HepG2 (cell line): Measurements from ENCODE around the gene IPO13. TPM values are rescaled to one million over a fixed set of nuclear protein-coding genes. Genes with fewer than 3 reads are reported as not detected.

ENCODE experiments used
- ATAC-seq: fragments of 200-7000 bp; cut with Tn5 transposase; 3 replicates; pipeline ENCODE4 v1.9.1; 2020; ENCODE audit warnings: mild to moderate bottlenecking, moderate library complexity
- BruUV-seq: library from RNA; stranded (reverse); fragments of 400-500 nt; replicated peaks from 2 replicates; lab custom pipeline; 2021; lab: Mats Ljungman, UMichigan
- CTCF ChIA-PET: fragments of 300-600 bp; formaldehyde crosslinking; extraction: SDS; loops from one replicate; lab custom pipeline; 2021; ENCODE audit warnings: low total read pairs, inconsistent platforms, low intra/inter-chr PET ratio; lab: Yijun Ruan, JAX
- POLR2A ChIA-PET: fragments of 350-600 bp; sonication (Branson Sonifier 250); formaldehyde crosslinking; loops from one replicate; lab custom pipeline; 2020; ENCODE audit warnings: antibody characterized with exemption, inconsistent platforms; lab: Yijun Ruan, JAX
- DNase-seq: peaks from one replicate; pipeline ENCODE4 v3.0.0-alpha.2; 2015; ENCODE audit warnings: low spot score
- FAIRE-seq: peaks from 3 replicates; lab custom pipeline; 2011; peaks lifted over from hg19 to GRCh38; lab: Jason Lieb, UNC
- H2AFZ ChIP-seq: one replicate; pipeline ENCODE4 v1.6.1; 2011; ENCODE audit warnings: low read length, inconsistent platforms
- H3K27ac ChIP-seq: fragments of 300-600 bp; 3 replicates; pipeline ENCODE4 v1.8.0; 2011; ENCODE audit warnings: mixed run types, mild to moderate bottlenecking, mixed read lengths, low read length, inconsistent platforms; ENCODE audit not compliant: insufficient read depth; ENCODE audit errors: extremely low read length
- H3K27me3 ChIP-seq, 2 experiments: fragments of 200-600 bp in 1 of 2; 2 replicates in 1 of 2; 3 replicates in 1 of 2; pipeline versions ENCODE4 v1.6.0 to v1.8.0; 2011; ENCODE audit warnings: low read length in 2 of 2, mild to moderate bottlenecking in 2 of 2, moderate library complexity in 2 of 2, inconsistent platforms in 1 of 2; ENCODE audit not compliant: insufficient read depth in 2 of 2, control insufficient read depth in 1 of 2
- H3K36me3 ChIP-seq, 2 experiments: fragments of 200-600 bp in 1 of 2; replicated peaks in 1 of 2; 2 replicates in 1 of 2; 3 replicates in 1 of 2; pipeline versions ENCODE4 v1.5.1 to v1.8.0; 2011; ENCODE audit warnings: low read length in 2 of 2, inconsistent platforms in 1 of 2; ENCODE audit not compliant: insufficient read depth in 2 of 2, control insufficient read depth in 1 of 2
- H3K4me1 ChIP-seq: 2 replicates; pipeline ENCODE4 v1.5.1; 2012; ENCODE audit warnings: low read length, inconsistent platforms; ENCODE audit not compliant: insufficient read depth
- H3K4me2 ChIP-seq: 2 replicates; pipeline ENCODE4 v1.6.0; 2011; ENCODE audit warnings: low read depth, low read length, inconsistent platforms
- H3K4me3 ChIP-seq, 3 experiments: fragments of 200-600 bp in 1 of 3; sonication (generic), shearing (Covaris generic) in 1 of 3; replicated peaks in 1 of 3; 2 replicates each; pipeline ENCODE4 v1.5.1; 2011 to 2016; ENCODE audit warnings: low read length in 3 of 3, inconsistent platforms in 2 of 3, low read depth in 2 of 3, mild to moderate bottlenecking in 2 of 3, control low read depth in 1 of 3, mixed read lengths in 1 of 3; ENCODE audit not compliant: insufficient read depth in 1 of 3
- H3K79me2 ChIP-seq: one replicate; pipeline ENCODE4 v1.6.1; 2011; ENCODE audit warnings: low read length, inconsistent platforms; ENCODE audit not compliant: insufficient read depth
- H3K9ac ChIP-seq: 2 replicates; pipeline ENCODE4 v1.6.0; 2011; ENCODE audit warnings: mild to moderate bottlenecking, low read depth, low read length, inconsistent platforms; ENCODE audit not compliant: insufficient read depth
- H3K9me3 ChIP-seq: 2 replicates; pipeline ENCODE4 v1.5.1; 2012; ENCODE audit warnings: mild to moderate bottlenecking, low read length
- H4K20me1 ChIP-seq: 2 replicates; pipeline ENCODE4 v1.6.0; 2011; ENCODE audit warnings: inconsistent platforms, mild to moderate bottlenecking, low read length, moderate library complexity; ENCODE audit not compliant: insufficient read depth
- ETV5 ChIP-seq: IDR thresholded peaks from 2 replicates; pipeline ENCODE4 v1.6.1; 2018; ENCODE audit warnings: missing biosample characterization, missing genetic modification reagents, inconsistent platforms, borderline replicate concordance
- HNF4G ChIP-seq, 2 experiments: sonication (generic) in 1 of 2; formaldehyde crosslinking in 1 of 2; IDR thresholded peaks; 2 replicates each; pipeline versions ENCODE4 v1.4.0 to v1.6.1; 2011 to 2020; ENCODE audit warnings: borderline replicate concordance in 2 of 2, low read depth in 2 of 2, mild to moderate bottlenecking in 2 of 2, low read length in 1 of 2, missing genetic modification reagents in 1 of 2, moderate library complexity in 1 of 2
- KMT2A ChIP-seq: sonication (generic); formaldehyde crosslinking; IDR thresholded peaks from 2 replicates; pipeline ENCODE4 v1.4.0; 2020; ENCODE audit warnings: missing genetic modification reagents
- NFIC ChIP-seq: IDR thresholded peaks from 2 replicates; pipeline ENCODE4 v1.6.1; 2012; ENCODE audit warnings: mild to moderate bottlenecking, low read length, inconsistent platforms
- NPAS2 ChIP-seq: sonication (generic); formaldehyde crosslinking; IDR thresholded peaks from 2 replicates; pipeline ENCODE4 v1.8.0; 2022; ENCODE audit warnings: mild to moderate bottlenecking, missing genetic modification reagents, borderline replicate concordance
- SAP130 ChIP-seq: IDR thresholded peaks from 2 replicates; pipeline ENCODE4 v1.6.1; 2016; ENCODE audit warnings: low read depth
- ZNF124 ChIP-seq: sonication (generic); formaldehyde crosslinking; IDR thresholded peaks from 2 replicates; pipeline ENCODE4 v1.4.0; 2020; ENCODE audit warnings: missing genetic modification reagents
- ZNF367 ChIP-seq: sonication (generic); formaldehyde crosslinking; IDR thresholded peaks from 2 replicates; pipeline ENCODE4 v1.4.0; 2020; ENCODE audit warnings: missing genetic modification reagents, borderline replicate concordance
- ZNF510 ChIP-seq: sonication (generic); formaldehyde crosslinking; IDR thresholded peaks from 2 replicates; pipeline ENCODE4 v1.4.0; 2020; ENCODE audit warnings: low read depth, mild to moderate bottlenecking, missing genetic modification reagents
- WGBS: methylation state at CpG from one replicate; pipeline ENCODE4 v1.1.6; 2017; ENCODE audit warnings: low lambda C conversion rate; 5-methylcytosine and 5-hydroxymethylcytosine counted together
- in situ Hi-C: cut with HindIII; loops from 2 replicates; pipeline ENCODE4 v1.10.0; 2017; ENCODE audit warnings: low pct_unique_long_range_greater_than_20kb; ENCODE audit not compliant: extremely low pct_ligation_motif_present
- intact Hi-C: fragments of 100-400 bp; cut with micrococcal nuclease; formaldehyde crosslinking; loops from one replicate; pipeline ENCODE4 v1.10.0; 2022; ENCODE audit not compliant: unreplicated experiment
- polyA plus RNA-seq, 8 experiments: library from polyadenylated mRNA; depleted of rRNA in 3 of 8; stranded (reverse) in 7 of 8; unstranded in 1 of 8; fragments of >200 nt; fragmentation: Illumina TruSeq in 4 of 8; extraction: Trizol in 4 of 8; gene quantifications; 2 replicates each; pipeline versions ENCODE4 v1.2.1 to v1.2.3, GENCODE V29; 2011 to 2016; ENCODE audit warnings: low read depth in 4 of 8, missing spikeins in 1 of 8, mixed read lengths in 1 of 8; ENCODE audit not compliant: insufficient read depth in 1 of 8
- total RNA-seq, 5 experiments: library from RNA; depleted of rRNA; stranded (reverse); fragments of >200 nt; fragmentation: Illumina TruSeq; extraction: Trizol; gene quantifications; 2 replicates each; pipeline ENCODE4 v1.2.3, GENCODE V29; 2016; ENCODE audit warnings: low read depth in 1 of 5
- TF ChIP-seq, protein P1 (sequence below): sonication (generic); formaldehyde crosslinking; IDR thresholded peaks from 2 replicates; pipeline ENCODE4 v1.5.1; 2020; ENCODE audit warnings: missing genetic modification reagents, mild to moderate bottlenecking, borderline replicate concordance
- TF ChIP-seq, protein P2 (sequence below): sonication (generic); formaldehyde crosslinking; IDR thresholded peaks from 2 replicates; pipeline ENCODE4 v1.4.0; 2020; ENCODE audit warnings: mild to moderate bottlenecking, low read depth, missing genetic modification reagents
- TF ChIP-seq, protein P3 (sequence below): sonication (generic); formaldehyde crosslinking; IDR thresholded peaks from 2 replicates; pipeline ENCODE4 v1.9.0; 2021; ENCODE audit warnings: missing genetic modification reagents, borderline replicate concordance
- TF ChIP-seq, protein P4 (sequence below): sonication (generic); formaldehyde crosslinking; IDR thresholded peaks from 2 replicates; pipeline ENCODE4 v1.8.0; 2022; ENCODE audit warnings: mild to moderate bottlenecking, missing genetic modification reagents, borderline replicate concordance

IPO13 gene
- total and polyA plus RNA-seq, 2 of the 13 experiments (the other 11 are each of a cell fraction or from before 2014, with no cell fraction given), result 12.9 to 15.6 TPM

DNA sequence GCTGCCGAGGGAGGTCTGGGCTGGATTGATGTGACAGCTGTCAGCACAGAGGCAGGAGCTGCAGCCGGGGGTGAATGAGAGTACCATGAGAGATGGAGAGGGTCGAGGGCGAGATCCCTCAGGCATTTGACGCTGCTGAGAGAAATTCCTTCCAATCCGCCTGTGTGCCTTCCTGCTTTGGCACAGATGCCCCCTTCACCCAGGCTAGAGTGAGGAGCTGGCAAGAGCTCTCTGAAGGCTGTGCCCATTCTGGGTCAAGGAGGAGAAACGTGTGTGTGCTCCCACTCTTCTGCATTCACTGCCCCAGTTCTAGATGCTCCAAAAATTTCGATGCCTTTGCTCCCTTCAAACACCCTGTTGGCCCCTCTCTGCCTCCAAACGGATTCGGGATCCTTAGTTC is 8.4 kb upstream of the IPO13 start:
- Histone ChIP-seq H3K9me3 (no peaks in the 10 kb centered on the region), H3K27ac (no peak overlapping the region), H3K4me2 (no peak overlapping the region), H3K27me3 (no peaks in the 10 kb centered on the region), H3K9ac (no peak overlapping the region), H3K4me1 (peaks cover 34% of the 10 kb centered on the region), H3K79me2 (no peaks in the 10 kb centered on the region), H3K4me3 (no peak overlapping the region), H2AFZ (no peak overlapping the region), H3K36me3 (no peaks in the 10 kb centered on the region), H4K20me1 (no peaks in the 10 kb centered on the region)
- DNase-seq (no peak), ATAC-seq (no peak), FAIRE-seq (no peak)
- POLR2A ChIA-PET, result no interaction called here
- CTCF ChIA-PET, result no interaction called here
- intact Hi-C loops, result loop anchor here (10.0 kb wide), 1 partner anchor 96 kb away; the partner anchor contains the start of gene SLC6A9
- WGBS, result 83% methylated on average over 9 of the region's 10 CpGs
- in situ Hi-C loops, result no loop called here
- BruUV-seq, result no TSS peak
- TF ChIP-seq, protein P1, sequence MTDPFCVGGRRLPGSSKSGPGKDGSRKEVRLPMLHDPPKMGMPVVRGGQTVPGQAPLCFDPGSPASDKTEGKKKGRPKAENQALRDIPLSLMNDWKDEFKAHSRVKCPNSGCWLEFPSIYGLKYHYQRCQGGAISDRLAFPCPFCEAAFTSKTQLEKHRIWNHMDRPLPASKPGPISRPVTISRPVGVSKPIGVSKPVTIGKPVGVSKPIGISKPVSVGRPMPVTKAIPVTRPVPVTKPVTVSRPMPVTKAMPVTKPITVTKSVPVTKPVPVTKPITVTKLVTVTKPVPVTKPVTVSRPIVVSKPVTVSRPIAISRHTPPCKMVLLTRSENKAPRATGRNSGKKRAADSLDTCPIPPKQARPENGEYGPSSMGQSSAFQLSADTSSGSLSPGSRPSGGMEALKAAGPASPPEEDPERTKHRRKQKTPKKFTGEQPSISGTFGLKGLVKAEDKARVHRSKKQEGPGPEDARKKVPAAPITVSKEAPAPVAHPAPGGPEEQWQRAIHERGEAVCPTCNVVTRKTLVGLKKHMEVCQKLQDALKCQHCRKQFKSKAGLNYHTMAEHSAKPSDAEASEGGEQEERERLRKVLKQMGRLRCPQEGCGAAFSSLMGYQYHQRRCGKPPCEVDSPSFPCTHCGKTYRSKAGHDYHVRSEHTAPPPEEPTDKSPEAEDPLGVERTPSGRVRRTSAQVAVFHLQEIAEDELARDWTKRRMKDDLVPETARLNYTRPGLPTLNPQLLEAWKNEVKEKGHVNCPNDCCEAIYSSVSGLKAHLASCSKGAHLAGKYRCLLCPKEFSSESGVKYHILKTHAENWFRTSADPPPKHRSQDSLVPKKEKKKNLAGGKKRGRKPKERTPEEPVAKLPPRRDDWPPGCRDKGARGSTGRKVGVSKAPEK, result no peak
- TF ChIP-seq KMT2A (no peak), ZNF124 (CRISPR knock-in tag) (no peak), SAP130 (CRISPR knock-in tag) (no peak), ZNF367 (CRISPR knock-in tag) (no peak), HNF4G (IDR thresholded peaks at IDR 0.05; ENCODE audit: borderline replicate concordance, low read depth, low read length) (no peak), HNF4G (CRISPR knock-in tag; IDR thresholded peaks at IDR 0.05; ENCODE audit: borderline replicate concordance, low read depth) (no peak), ZNF510 (no peak), ETV5 (CRISPR knock-in tag) (no peak), NPAS2 (CRISPR knock-in tag) (no peak), NFIC (no peak)
- TF ChIP-seq, protein P2, sequence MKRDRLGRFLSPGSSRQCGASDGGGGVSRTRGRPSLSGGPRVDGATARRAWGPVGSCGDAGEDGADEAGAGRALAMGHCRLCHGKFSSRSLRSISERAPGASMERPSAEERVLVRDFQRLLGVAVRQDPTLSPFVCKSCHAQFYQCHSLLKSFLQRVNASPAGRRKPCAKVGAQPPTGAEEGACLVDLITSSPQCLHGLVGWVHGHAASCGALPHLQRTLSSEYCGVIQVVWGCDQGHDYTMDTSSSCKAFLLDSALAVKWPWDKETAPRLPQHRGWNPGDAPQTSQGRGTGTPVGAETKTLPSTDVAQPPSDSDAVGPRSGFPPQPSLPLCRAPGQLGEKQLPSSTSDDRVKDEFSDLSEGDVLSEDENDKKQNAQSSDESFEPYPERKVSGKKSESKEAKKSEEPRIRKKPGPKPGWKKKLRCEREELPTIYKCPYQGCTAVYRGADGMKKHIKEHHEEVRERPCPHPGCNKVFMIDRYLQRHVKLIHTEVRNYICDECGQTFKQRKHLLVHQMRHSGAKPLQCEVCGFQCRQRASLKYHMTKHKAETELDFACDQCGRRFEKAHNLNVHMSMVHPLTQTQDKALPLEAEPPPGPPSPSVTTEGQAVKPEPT (CRISPR knock-in tag), result no peak
- TF ChIP-seq, protein P3, sequence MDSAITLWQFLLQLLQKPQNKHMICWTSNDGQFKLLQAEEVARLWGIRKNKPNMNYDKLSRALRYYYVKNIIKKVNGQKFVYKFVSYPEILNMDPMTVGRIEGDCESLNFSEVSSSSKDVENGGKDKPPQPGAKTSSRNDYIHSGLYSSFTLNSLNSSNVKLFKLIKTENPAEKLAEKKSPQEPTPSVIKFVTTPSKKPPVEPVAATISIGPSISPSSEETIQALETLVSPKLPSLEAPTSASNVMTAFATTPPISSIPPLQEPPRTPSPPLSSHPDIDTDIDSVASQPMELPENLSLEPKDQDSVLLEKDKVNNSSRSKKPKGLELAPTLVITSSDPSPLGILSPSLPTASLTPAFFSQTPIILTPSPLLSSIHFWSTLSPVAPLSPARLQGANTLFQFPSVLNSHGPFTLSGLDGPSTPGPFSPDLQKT (CRISPR knock-in tag), result no peak
- TF ChIP-seq, protein P4, sequence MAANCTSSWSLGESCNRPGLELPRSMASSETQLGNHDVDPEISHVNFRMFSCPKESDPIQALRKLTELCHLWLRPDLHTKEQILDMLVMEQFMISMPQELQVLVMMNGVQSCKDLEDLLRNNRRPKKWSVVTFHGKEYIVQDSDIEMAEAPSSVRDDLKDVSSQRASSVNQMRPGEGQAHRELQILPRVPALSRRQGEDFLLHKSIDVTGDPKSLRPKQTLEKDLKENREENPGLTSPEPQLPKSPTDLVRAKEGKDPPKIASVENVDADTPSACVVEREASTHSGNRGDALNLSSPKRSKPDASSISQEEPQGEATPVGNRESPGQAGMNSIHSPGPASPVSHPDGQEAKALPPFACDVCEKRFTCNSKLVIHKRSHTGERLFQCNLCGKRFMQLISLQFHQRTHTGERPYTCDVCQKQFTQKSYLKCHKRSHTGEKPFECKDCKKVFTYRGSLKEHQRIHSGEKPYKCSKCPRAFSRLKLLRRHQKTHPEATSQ (CRISPR knock-in tag), result no peak
